ENCODE data around the gene MRTFA. TPM values are rescaled to one million over a fixed set of nuclear protein-coding genes. Genes with fewer than 3 reads are reported as not detected.

The MRTFA gene
- total RNA-seq, 2 donors from 2014 or later = 71.0 to 104 TPM

DNA sequence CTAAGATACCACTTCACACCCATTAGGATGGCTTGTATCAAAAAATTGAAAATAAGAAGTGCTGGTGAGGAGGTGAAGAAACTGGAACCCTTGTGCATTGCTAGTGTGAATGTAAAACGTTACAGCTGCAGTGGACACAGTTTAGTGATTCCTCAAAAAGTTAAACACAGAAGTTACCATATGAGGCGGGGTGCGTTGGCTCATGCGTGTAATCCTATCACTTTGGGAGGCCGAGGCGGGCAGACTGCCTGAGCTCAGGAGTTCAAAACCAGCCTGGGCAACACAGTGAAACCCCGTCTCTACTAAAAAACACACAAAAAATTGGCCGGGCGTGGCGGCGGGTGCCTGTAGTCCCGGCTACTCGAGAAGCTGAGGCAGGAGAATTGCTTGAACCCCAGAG, 222.6 kb downstream of the MRTFA start:
- H3K4me3 ChIP-seq = no peak overlapping the region
- H3K27me3 ChIP-seq (replicated peaks; ENCODE audit: insufficient read depth) = no peaks in the 10 kb centered on the region
- H3K4me1 ChIP-seq (replicated peaks) = no peaks in the 10 kb centered on the region
- DNase-seq (ENCODE audit: low spot score) = no peak
- H3K36me3 ChIP-seq = peaks cover 5 to 29% of the 10 kb centered on the region in 2 donors
- 82% methylated on average over 13 of the region's 13 CpGs for WGBS
- H3K9me3 ChIP-seq = no peaks in the 10 kb centered on the region
- TF ChIP-seq POLR2AphosphoS5 (IDR thresholded peaks at IDR 0.05) (no peak), POLR2A (IDR thresholded peaks at IDR 0.05) (no peak)
- TF ChIP-seq, protein P1, sequence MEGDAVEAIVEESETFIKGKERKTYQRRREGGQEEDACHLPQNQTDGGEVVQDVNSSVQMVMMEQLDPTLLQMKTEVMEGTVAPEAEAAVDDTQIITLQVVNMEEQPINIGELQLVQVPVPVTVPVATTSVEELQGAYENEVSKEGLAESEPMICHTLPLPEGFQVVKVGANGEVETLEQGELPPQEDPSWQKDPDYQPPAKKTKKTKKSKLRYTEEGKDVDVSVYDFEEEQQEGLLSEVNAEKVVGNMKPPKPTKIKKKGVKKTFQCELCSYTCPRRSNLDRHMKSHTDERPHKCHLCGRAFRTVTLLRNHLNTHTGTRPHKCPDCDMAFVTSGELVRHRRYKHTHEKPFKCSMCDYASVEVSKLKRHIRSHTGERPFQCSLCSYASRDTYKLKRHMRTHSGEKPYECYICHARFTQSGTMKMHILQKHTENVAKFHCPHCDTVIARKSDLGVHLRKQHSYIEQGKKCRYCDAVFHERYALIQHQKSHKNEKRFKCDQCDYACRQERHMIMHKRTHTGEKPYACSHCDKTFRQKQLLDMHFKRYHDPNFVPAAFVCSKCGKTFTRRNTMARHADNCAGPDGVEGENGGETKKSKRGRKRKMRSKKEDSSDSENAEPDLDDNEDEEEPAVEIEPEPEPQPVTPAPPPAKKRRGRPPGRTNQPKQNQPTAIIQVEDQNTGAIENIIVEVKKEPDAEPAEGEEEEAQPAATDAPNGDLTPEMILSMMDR (IDR thresholded peaks at IDR 0.05) = no peak
- no peak overlapping the region for H3K27ac ChIP-seq
- intact Hi-C loops (cut with DNase I) = no loop called here

DNA sequence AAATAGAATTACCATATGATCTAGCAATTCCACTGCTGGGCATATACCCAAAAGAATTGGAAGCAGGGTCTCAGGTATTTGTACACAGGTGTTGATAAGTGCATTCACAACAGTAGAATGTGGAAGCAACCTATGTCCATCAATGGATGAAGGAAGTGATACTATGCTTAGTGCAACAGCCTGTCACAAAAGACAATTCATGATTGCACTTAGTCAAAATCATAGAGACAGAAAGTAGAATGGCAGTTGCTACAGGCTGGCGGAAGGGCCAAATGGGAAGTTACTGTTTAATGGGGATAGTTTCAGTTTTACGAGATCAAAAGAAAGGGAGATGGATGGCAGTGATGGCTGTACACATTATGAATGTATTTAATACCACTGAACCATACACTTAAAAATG, 224.1 kb downstream of the MRTFA start:
- 63% methylated on average over 2 of the region's 2 CpGs for WGBS
- peaks cover 5 to 41% of the 10 kb centered on the region in 2 donors for H3K36me3 ChIP-seq
- no peaks in the 10 kb centered on the region for H3K27me3 ChIP-seq (replicated peaks; ENCODE audit: insufficient read depth)
- no peak overlapping the region for H3K4me3 ChIP-seq
- H3K27ac ChIP-seq = no peak overlapping the region
- no peaks in the 10 kb centered on the region for H3K4me1 ChIP-seq (replicated peaks)
- intact Hi-C loops (cut with DNase I) = no loop called here
- no peaks in the 10 kb centered on the region for H3K9me3 ChIP-seq
- DNase-seq (ENCODE audit: low spot score) = no peak
- TF ChIP-seq, protein P1 (IDR thresholded peaks at IDR 0.05) = no peak
- TF ChIP-seq POLR2A (IDR thresholded peaks at IDR 0.05) (no peak), POLR2AphosphoS5 (IDR thresholded peaks at IDR 0.05) (no peak)

DNA sequence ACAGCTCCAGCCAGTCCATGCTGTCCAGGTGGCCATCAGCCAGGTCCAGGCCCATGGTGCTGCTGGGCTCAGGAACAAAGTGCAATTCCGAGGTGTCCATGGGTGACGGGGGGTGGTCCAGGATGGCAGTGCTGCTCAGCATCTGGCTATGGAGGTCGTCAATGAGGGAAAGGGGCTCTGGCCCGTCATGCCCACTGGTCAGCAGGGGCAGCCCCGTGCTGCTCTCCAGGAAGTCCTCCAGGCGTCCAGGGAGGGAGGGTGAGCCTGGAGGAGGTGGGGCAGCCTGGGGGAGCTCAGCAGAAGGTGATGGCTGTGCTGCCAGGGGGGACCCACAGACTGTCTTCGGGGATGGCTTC, 225.0 kb downstream of the MRTFA start:
- Histone ChIP-seq H3K27me3 (replicated peaks; ENCODE audit: insufficient read depth) (no peaks in the 10 kb centered on the region), H3K36me3 (peaks cover 3 to 43% of the 10 kb centered on the region in 2 donors), H3K27ac (no peak overlapping the region), H3K4me3 (no peak overlapping the region), H3K4me1 (replicated peaks) (no peaks in the 10 kb centered on the region), H3K9me3 (no peaks in the 10 kb centered on the region)
- no peak for DNase-seq (ENCODE audit: low spot score)
- intact Hi-C loops (cut with DNase I) = no loop called here
- WGBS = 73% methylated on average over 7 of the region's 7 CpGs
- TF ChIP-seq POLR2AphosphoS5 (IDR thresholded peaks at IDR 0.05) = no peak
- no peak for TF ChIP-seq POLR2A (IDR thresholded peaks at IDR 0.05)
- TF ChIP-seq, protein P1 (IDR thresholded peaks at IDR 0.05) = no peak

DNA sequence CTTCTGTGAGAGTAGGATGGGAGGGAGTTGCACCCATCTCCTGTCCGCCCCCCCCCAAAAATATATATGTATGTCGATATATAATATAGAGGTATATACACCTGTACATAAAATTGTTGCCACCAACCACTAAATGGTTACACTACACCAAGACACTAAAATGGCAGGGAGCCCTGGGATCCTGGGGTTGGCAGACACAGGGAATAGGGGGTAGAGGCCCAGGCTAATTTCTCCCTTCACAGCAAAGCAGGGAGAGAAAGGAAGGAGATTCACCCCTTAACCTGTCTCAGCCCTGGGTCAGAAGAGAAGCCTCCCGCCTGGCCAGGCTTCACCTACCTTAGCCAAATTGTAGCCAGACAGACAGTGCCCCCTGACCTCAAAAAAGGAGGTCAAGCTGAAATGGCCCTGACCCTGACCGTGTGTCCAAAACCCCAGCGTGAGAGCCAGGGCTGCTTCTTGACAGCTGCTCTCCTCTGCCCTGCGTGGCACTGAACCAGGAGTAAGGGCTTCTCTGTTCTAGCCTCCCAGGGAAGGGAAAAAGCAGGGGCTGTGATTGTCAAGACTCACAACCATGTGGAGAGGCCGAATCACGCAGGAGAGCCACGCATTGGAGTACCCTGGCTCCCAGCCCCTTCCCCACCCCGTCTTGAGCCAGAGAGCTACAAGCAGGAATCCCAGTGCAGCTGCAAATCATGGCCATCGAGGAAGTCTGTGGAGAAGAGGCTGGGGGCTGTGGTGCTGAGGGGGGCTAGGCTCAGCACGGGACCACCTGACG, 225.6 kb downstream of the MRTFA start:
- intact Hi-C loops (cut with DNase I) = no loop called here
- Histone ChIP-seq H3K36me3 (peaks cover 5 to 49% of the 10 kb centered on the region in 2 donors), H3K27ac (no peak overlapping the region), H3K4me3 (no peak overlapping the region), H3K27me3 (replicated peaks; ENCODE audit: insufficient read depth) (no peaks in the 10 kb centered on the region), H3K4me1 (replicated peaks) (no peaks in the 10 kb centered on the region), H3K9me3 (no peaks in the 10 kb centered on the region)
- DNase-seq (ENCODE audit: low spot score) = no peak
- TF ChIP-seq, protein P1 (IDR thresholded peaks at IDR 0.05) = no peak
- TF ChIP-seq POLR2A (IDR thresholded peaks at IDR 0.05) (no peak), POLR2AphosphoS5 (IDR thresholded peaks at IDR 0.05) (no peak)
- 84% methylated on average over 13 of the region's 13 CpGs for WGBS

DNA sequence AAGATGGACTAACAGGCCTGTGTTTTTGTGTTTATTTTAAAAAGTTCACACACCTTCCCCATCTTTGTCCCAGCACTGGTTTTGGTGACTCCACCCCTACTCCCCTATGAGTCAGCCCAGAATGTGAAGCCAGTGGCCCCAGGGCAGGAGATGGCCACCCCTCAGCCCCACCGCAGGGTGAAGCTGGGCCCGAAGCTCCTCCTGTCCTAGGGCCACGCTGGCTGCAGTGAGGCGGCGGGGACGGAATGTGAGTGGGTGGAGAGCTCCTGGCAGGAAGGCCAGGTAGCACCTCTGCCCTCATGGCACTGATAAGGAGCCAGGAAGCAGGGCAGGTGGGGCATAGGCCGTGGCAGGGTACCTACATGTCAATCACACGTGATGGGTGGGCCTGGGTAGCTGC, 226.2 kb downstream of the MRTFA start:
- H3K4me3 ChIP-seq = no peak overlapping the region
- TF ChIP-seq POLR2AphosphoS5 (IDR thresholded peaks at IDR 0.05) (no peak), POLR2A (IDR thresholded peaks at IDR 0.05) (no peak)
- TF ChIP-seq, protein P1 (IDR thresholded peaks at IDR 0.05) = no peak
- intact Hi-C loops (cut with DNase I) = no loop called here
- H3K9me3 ChIP-seq = no peaks in the 10 kb centered on the region
- H3K27me3 ChIP-seq (replicated peaks; ENCODE audit: insufficient read depth) = no peaks in the 10 kb centered on the region
- no peak overlapping the region for H3K27ac ChIP-seq
- WGBS = 75% methylated on average over 8 of the region's 8 CpGs
- DNase-seq (ENCODE audit: low spot score) = no peak
- H3K36me3 ChIP-seq = peaks cover 8 to 55% of the 10 kb centered on the region in 2 donors
- no peaks in the 10 kb centered on the region for H3K4me1 ChIP-seq (replicated peaks)

All from prostate gland (tissue), 2 donors.